Spleen (tissue), 11 donors: Measurements from ENCODE around the gene PTPN3. TPM values are rescaled to one million over a fixed set of nuclear protein-coding genes. Genes with fewer than 3 reads are reported as not detected.

Source experiments
- DNase-seq: peaks from one replicate; pipeline ENCODE4 v3.0.0-alpha.2; 2020
- H3K27ac ChIP-seq, 8 donors: fragments of 200-600 bp; sonication (generic) in 7 of 8; 1 replicate in 4 of 8; 2 replicates in 4 of 8; pipeline versions ENCODE4 v1.5.0 to v1.8.0; 2016 to 2021; ENCODE audit warnings: inconsistent platforms in 4 of 8, mild to moderate bottlenecking in 4 of 8, moderate library complexity in 1 of 8
- H3K27me3 ChIP-seq, 7 donors: fragments of 200-600 bp; sonication (generic) in 6 of 7; replicated peaks in 1 of 7; 1 replicate in 4 of 7; 2 replicates in 3 of 7; pipeline versions ENCODE4 v1.5.0 to v1.8.0; 2016 to 2021; ENCODE audit warnings: inconsistent platforms in 3 of 7, mild to moderate bottlenecking in 1 of 7
- H3K36me3 ChIP-seq, 6 donors: fragments of 200-600 bp; sonication (generic) in 5 of 6; 1 replicate in 4 of 6; 2 replicates in 2 of 6; pipeline versions ENCODE4 v1.5.0 to v1.8.0; 2016 to 2021; ENCODE audit warnings: inconsistent platforms in 2 of 6
- H3K4me1 ChIP-seq, 6 donors: fragments of 200-600 bp; sonication (generic) in 5 of 6; 1 replicate in 3 of 6; 2 replicates in 3 of 6; pipeline versions ENCODE4 v1.5.0 to v1.8.0; 2016 to 2021; ENCODE audit warnings: inconsistent platforms in 3 of 6
- H3K4me3 ChIP-seq, 8 donors: fragments of 200-600 bp; sonication (generic) in 7 of 8; 1 replicate in 4 of 8; 2 replicates in 4 of 8; pipeline versions ENCODE4 v1.5.0 to v1.8.0; 2016 to 2021; ENCODE audit warnings: inconsistent platforms in 4 of 8, mild to moderate bottlenecking in 4 of 8, moderate library complexity in 2 of 8
- H3K9me3 ChIP-seq, 8 donors: fragments of 200-600 bp; sonication (generic) in 7 of 8; 1 replicate in 4 of 8; 2 replicates in 4 of 8; pipeline versions ENCODE4 v1.5.0 to v1.8.0; 2016 to 2021; ENCODE audit warnings: inconsistent platforms in 4 of 8
- CTCF ChIP-seq, 11 experiments: fragments of 200-600 bp in 7 of 11; fragments of 450-650 bp in 4 of 11; sonication (generic) in 4 of 11; IDR thresholded peaks in 8 of 11; conservative IDR thresholded peaks in 3 of 11; 1 replicate in 7 of 11; 2 replicates in 4 of 11; pipeline versions ENCODE4 v1.4.0 to v1.8.0; 2016 to 2021; ENCODE audit warnings: antibody characterized with exemption in 11 of 11, inconsistent platforms in 4 of 11, mild to moderate bottlenecking in 1 of 11
- POLR2A ChIP-seq, 3 donors: fragments of 450-650 bp; IDR thresholded peaks; one replicate each; pipeline ENCODE4 v1.5.1; 2017; ENCODE audit warnings: antibody characterized with exemption in 3 of 3, mild to moderate bottlenecking in 1 of 3
- POLR2AphosphoS5 ChIP-seq, 3 donors: sonication (generic); formaldehyde crosslinking; IDR thresholded peaks; one replicate each; pipeline ENCODE4 v1.5.1; 2017; ENCODE audit warnings: antibody characterized with exemption in 3 of 3
- WGBS, 5 donors: extraction: QIAGEN DNeasy Blood & Tissue Kit in 3 of 5; methylation state at CpG; one replicate each; pipeline versions ENCODE4 v1.1.5 to v1.1.7; 2013 to 2018; 5-methylcytosine and 5-hydroxymethylcytosine counted together
- intact Hi-C: fragments of 100-400 bp; cut with DNase I; formaldehyde crosslinking; loops from one replicate; pipeline ENCODE4 v1.15.0; 2023; ENCODE audit warnings: low total_unique reads
- polyA plus RNA-seq, 3 donors: library from polyadenylated mRNA; stranded (reverse); fragments of 200-250 nt; gene quantifications; one replicate each; pipeline ENCODE4 v1.2.1, GENCODE V29; 2013
- total RNA-seq, 7 donors: library from RNA; depleted of rRNA in 3 of 7; stranded (reverse); fragments of >200 nt in 3 of 7; fragmentation: NEBNext Ultra II Directional in 4 of 7; extraction: Animal tissue kit (Norgen Biotek cat#: 25700) in 4 of 7; gene quantifications; one replicate each; pipeline versions ENCODE4 v1.1.0 to v1.2.1, GENCODE V29; 2016 to 2021
- donor health status: healthy with polysubstance abuse.
- donor health status: DM: no; HTN: no; CAD: no; lungs with moderate emphysema.
- donor health status: DM: no; HTN: no; CAD: no.
- donor health status: Bipolar disorder and iron deficiency.
- donor health status: healthy.
- donor health status: DM: no; HTN: no; CAD: no.
- donor health status: DM: yes; HTN: yes; CAD: no.

Gene PTPN3
- total and polyA plus RNA-seq, 10 donors: 0.20 to 1.7 (median 0.48) TPM

GRCh38 chr9:109409773-109410397 lies 88.2 kb downstream of the PTPN3 start:
- Histone ChIP-seq H3K9me3 (no peaks in the 10 kb centered on the region), H3K27me3 (peaks cover 0 to 4% (median 0%) of the 10 kb centered on the region in 7 donors), H3K4me3 (no peak overlapping the region), H3K36me3 (no peaks in the 10 kb centered on the region), H3K27ac (no peak overlapping the region), H3K4me1 (peaks cover 0 to 5% (median 0%) of the 10 kb centered on the region in 6 donors)
- TF ChIP-seq POLR2AphosphoS5 (IDR thresholded peaks at IDR 0.05): no peak
- TF ChIP-seq POLR2A (IDR thresholded peaks at IDR 0.05): no peak
- TF ChIP-seq CTCF (IDR thresholded peaks at IDR 0.05 in 8 of 11, conservative IDR thresholded peaks at IDR 0.05 in 3 of 11): no peak
- 46 to 59% (median 52%) methylated on average over 12 of the region's 12 CpGs for WGBS, 5 donors
- intact Hi-C loops: no loop called here
- DNase-seq: no peak

GRCh38 chr9:109408759-109409462 lies 89.2 kb downstream of the PTPN3 start:
- Histone ChIP-seq H3K9me3 (no peaks in the 10 kb centered on the region), H3K27ac (no peak overlapping the region), H3K27me3 (peaks cover 0 to 5% (median 0%) of the 10 kb centered on the region in 7 donors), H3K4me3 (no peak overlapping the region), H3K4me1 (peaks cover 0 to 5% (median 0%) of the 10 kb centered on the region in 6 donors), H3K36me3 (no peaks in the 10 kb centered on the region)
- WGBS, 5 donors: 69 to 83% (median 76%) methylated on average over 6 of the region's 6 CpGs
- no peak for DNase-seq
- TF ChIP-seq POLR2A (IDR thresholded peaks at IDR 0.05) (no peak), POLR2AphosphoS5 (IDR thresholded peaks at IDR 0.05) (no peak), CTCF (IDR thresholded peaks at IDR 0.05 in 8 of 11, conservative IDR thresholded peaks at IDR 0.05 in 3 of 11) (no peak)
- intact Hi-C loops: no loop called here

- H3K9me3 ChIP-seq: no peaks in the 10 kb centered on the region
- H3K4me1 ChIP-seq: no peaks in the 10 kb centered on the region
- H3K27me3 ChIP-seq: peaks cover 0 to 16% (median 0%) of the 10 kb centered on the region in 7 donors
- TF ChIP-seq CTCF (IDR thresholded peaks at IDR 0.05 in 8 of 11, conservative IDR thresholded peaks at IDR 0.05 in 3 of 11): no peak
- no peak for TF ChIP-seq POLR2A (IDR thresholded peaks at IDR 0.05)
- no peak for TF ChIP-seq POLR2AphosphoS5 (IDR thresholded peaks at IDR 0.05)
- intact Hi-C loops: no loop called here
- no peak for DNase-seq
- no peak overlapping the region for H3K27ac ChIP-seq
- no peak overlapping the region for H3K4me3 ChIP-seq
- 73 to 81% (median 77%) methylated on average over 5 of the region's 5 CpGs for WGBS, 5 donors
- no peaks in the 10 kb centered on the region for H3K36me3 ChIP-seq
Observed at GRCh38 chr9:109403766-109404320, 94.3 kb downstream of the PTPN3 start.

DNA sequence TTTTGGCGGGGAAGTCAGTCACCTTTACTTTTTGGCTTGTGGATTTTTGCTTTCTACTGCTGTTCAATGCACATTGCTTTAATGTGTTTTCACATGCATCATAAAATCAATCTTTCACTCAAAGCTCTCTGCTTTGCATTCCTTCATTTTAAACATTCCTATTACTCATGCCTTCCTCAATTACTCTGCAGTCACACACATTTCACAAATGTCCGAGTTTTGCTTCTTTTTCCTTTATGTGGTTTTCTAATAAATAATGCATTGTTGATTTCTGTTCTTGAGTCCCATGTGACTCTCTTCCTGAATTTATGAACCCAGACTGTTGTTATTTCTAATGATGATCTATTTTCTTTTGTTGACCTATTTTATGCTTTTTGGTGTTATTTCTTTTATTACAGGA lies 95.0 kb downstream of the PTPN3 start:
- intact Hi-C loops: no loop called here
- no peak for DNase-seq
- H3K4me3 ChIP-seq: no peak overlapping the region
- peaks cover 0 to 16% (median 0%) of the 10 kb centered on the region in 7 donors for H3K27me3 ChIP-seq
- TF ChIP-seq POLR2AphosphoS5 (IDR thresholded peaks at IDR 0.05) (no peak), POLR2A (IDR thresholded peaks at IDR 0.05) (no peak), CTCF (IDR thresholded peaks at IDR 0.05 in 8 of 11, conservative IDR thresholded peaks at IDR 0.05 in 3 of 11) (no peak)
- no peak overlapping the region for H3K27ac ChIP-seq
- no peaks in the 10 kb centered on the region for H3K4me1 ChIP-seq
- H3K36me3 ChIP-seq: no peaks in the 10 kb centered on the region
- no peaks in the 10 kb centered on the region for H3K9me3 ChIP-seq
- WGBS, 5 donors: 69 to 82% (median 73%) methylated on average over 2 of the region's 2 CpGs
